HepG2 (cell line): Measurements from ENCODE around the gene HOXA4. TPM values are rescaled to one million over a fixed set of nuclear protein-coding genes. Genes with fewer than 3 reads are reported as not detected.

Experiments used
- ATAC-seq: fragments of 200-7000 bp; cut with Tn5 transposase; 3 replicates; pipeline ENCODE4 v1.9.1; 2020; ENCODE audit warnings: mild to moderate bottlenecking, moderate library complexity
- BruUV-seq: library from RNA; stranded (reverse); fragments of 400-500 nt; replicated peaks from 2 replicates; lab custom pipeline; 2021; lab: Mats Ljungman, UMichigan
- CTCF ChIA-PET: fragments of 300-600 bp; formaldehyde crosslinking; extraction: SDS; loops from one replicate; lab custom pipeline; 2021; ENCODE audit warnings: low total read pairs, inconsistent platforms, low intra/inter-chr PET ratio; lab: Yijun Ruan, JAX
- POLR2A ChIA-PET: fragments of 350-600 bp; sonication (Branson Sonifier 250); formaldehyde crosslinking; loops from one replicate; lab custom pipeline; 2020; ENCODE audit warnings: antibody characterized with exemption, inconsistent platforms; lab: Yijun Ruan, JAX
- DNase-seq: peaks from one replicate; pipeline ENCODE4 v3.0.0-alpha.2; 2015; ENCODE audit warnings: low spot score
- FAIRE-seq: peaks from 3 replicates; lab custom pipeline; 2011; peaks lifted over from hg19 to GRCh38; lab: Jason Lieb, UNC
- H2AFZ ChIP-seq: one replicate; pipeline ENCODE4 v1.6.1; 2011; ENCODE audit warnings: low read length, inconsistent platforms
- H3K27ac ChIP-seq: fragments of 300-600 bp; 3 replicates; pipeline ENCODE4 v1.8.0; 2011; ENCODE audit warnings: mixed run types, mild to moderate bottlenecking, mixed read lengths, low read length, inconsistent platforms; ENCODE audit not compliant: insufficient read depth; ENCODE audit errors: extremely low read length
- H3K27me3 ChIP-seq, 2 experiments: fragments of 200-600 bp in 1 of 2; 2 replicates in 1 of 2; 3 replicates in 1 of 2; pipeline versions ENCODE4 v1.6.0 to v1.8.0; 2011; ENCODE audit warnings: low read length in 2 of 2, mild to moderate bottlenecking in 2 of 2, moderate library complexity in 2 of 2, inconsistent platforms in 1 of 2; ENCODE audit not compliant: insufficient read depth in 2 of 2, control insufficient read depth in 1 of 2
- H3K36me3 ChIP-seq, 2 experiments: fragments of 200-600 bp in 1 of 2; replicated peaks in 1 of 2; 2 replicates in 1 of 2; 3 replicates in 1 of 2; pipeline versions ENCODE4 v1.5.1 to v1.8.0; 2011; ENCODE audit warnings: low read length in 2 of 2, inconsistent platforms in 1 of 2; ENCODE audit not compliant: insufficient read depth in 2 of 2, control insufficient read depth in 1 of 2
- H3K4me1 ChIP-seq: 2 replicates; pipeline ENCODE4 v1.5.1; 2012; ENCODE audit warnings: low read length, inconsistent platforms; ENCODE audit not compliant: insufficient read depth
- H3K4me2 ChIP-seq: 2 replicates; pipeline ENCODE4 v1.6.0; 2011; ENCODE audit warnings: low read depth, low read length, inconsistent platforms
- H3K4me3 ChIP-seq, 3 experiments: fragments of 200-600 bp in 1 of 3; sonication (generic), shearing (Covaris generic) in 1 of 3; replicated peaks in 1 of 3; 2 replicates each; pipeline ENCODE4 v1.5.1; 2011 to 2016; ENCODE audit warnings: low read length in 3 of 3, inconsistent platforms in 2 of 3, low read depth in 2 of 3, mild to moderate bottlenecking in 2 of 3, control low read depth in 1 of 3, mixed read lengths in 1 of 3; ENCODE audit not compliant: insufficient read depth in 1 of 3
- H3K79me2 ChIP-seq: one replicate; pipeline ENCODE4 v1.6.1; 2011; ENCODE audit warnings: low read length, inconsistent platforms; ENCODE audit not compliant: insufficient read depth
- H3K9ac ChIP-seq: 2 replicates; pipeline ENCODE4 v1.6.0; 2011; ENCODE audit warnings: mild to moderate bottlenecking, low read depth, low read length, inconsistent platforms; ENCODE audit not compliant: insufficient read depth
- H3K9me3 ChIP-seq: 2 replicates; pipeline ENCODE4 v1.5.1; 2012; ENCODE audit warnings: mild to moderate bottlenecking, low read length
- H4K20me1 ChIP-seq: 2 replicates; pipeline ENCODE4 v1.6.0; 2011; ENCODE audit warnings: inconsistent platforms, mild to moderate bottlenecking, low read length, moderate library complexity; ENCODE audit not compliant: insufficient read depth
- CBX1 ChIP-seq: IDR thresholded peaks from one replicate; pipeline ENCODE4 v1.6.1; 2016; ENCODE audit warnings: antibody characterized with exemption, low read depth
- FOSL2 ChIP-seq: sonication (generic); formaldehyde crosslinking; IDR thresholded peaks from 2 replicates; pipeline ENCODE4 v1.4.0; 2020; ENCODE audit warnings: missing genetic modification reagents
- GATAD2A ChIP-seq: IDR thresholded peaks from 2 replicates; pipeline ENCODE4 v1.6.1; 2016
- MED13 ChIP-seq: sonication (generic); formaldehyde crosslinking; IDR thresholded peaks from 2 replicates; pipeline ENCODE4 v1.5.0; 2020; ENCODE audit warnings: missing genetic modification reagents
- NCOA2 ChIP-seq: sonication (generic); formaldehyde crosslinking; IDR thresholded peaks from 2 replicates; pipeline ENCODE4 v1.8.0; 2022; ENCODE audit warnings: inconsistent platforms
- NFIC ChIP-seq: IDR thresholded peaks from 2 replicates; pipeline ENCODE4 v1.6.1; 2012; ENCODE audit warnings: mild to moderate bottlenecking, low read length, inconsistent platforms
- RXRB ChIP-seq: IDR thresholded peaks from 2 replicates; pipeline ENCODE4 v1.6.1; 2016; ENCODE audit warnings: borderline replicate concordance, missing genetic modification reagents, missing compliant biosample characterization
- SAP130 ChIP-seq: IDR thresholded peaks from 2 replicates; pipeline ENCODE4 v1.6.1; 2016; ENCODE audit warnings: low read depth
- TEAD3 ChIP-seq: optimal IDR thresholded peaks from 2 replicates; pipeline ENCODE3; 2016; ENCODE audit warnings: borderline replicate concordance
- THYN1 ChIP-seq: sonication (generic); formaldehyde crosslinking; IDR thresholded peaks from 2 replicates; pipeline ENCODE4 v1.8.1; 2023; ENCODE audit warnings: low read depth, mild to moderate bottlenecking, moderate library complexity, missing genetic modification reagents, borderline replicate concordance
- ZNF720 ChIP-seq: sonication (generic); formaldehyde crosslinking; IDR thresholded peaks from 2 replicates; pipeline ENCODE4 v1.4.0; 2020; ENCODE audit warnings: missing genetic modification reagents
- WGBS: methylation state at CpG from one replicate; pipeline ENCODE4 v1.1.6; 2017; ENCODE audit warnings: low lambda C conversion rate; 5-methylcytosine and 5-hydroxymethylcytosine counted together
- in situ Hi-C: cut with HindIII; loops from 2 replicates; pipeline ENCODE4 v1.10.0; 2017; ENCODE audit warnings: low pct_unique_long_range_greater_than_20kb; ENCODE audit not compliant: extremely low pct_ligation_motif_present
- intact Hi-C: fragments of 100-400 bp; cut with micrococcal nuclease; formaldehyde crosslinking; loops from one replicate; pipeline ENCODE4 v1.10.0; 2022; ENCODE audit not compliant: unreplicated experiment
- polyA plus RNA-seq, 8 experiments: library from polyadenylated mRNA; depleted of rRNA in 3 of 8; stranded (reverse) in 7 of 8; unstranded in 1 of 8; fragments of >200 nt; fragmentation: Illumina TruSeq in 4 of 8; extraction: Trizol in 4 of 8; gene quantifications; 2 replicates each; pipeline versions ENCODE4 v1.2.1 to v1.2.3, GENCODE V29; 2011 to 2016; ENCODE audit warnings: low read depth in 4 of 8, missing spikeins in 1 of 8, mixed read lengths in 1 of 8; ENCODE audit not compliant: insufficient read depth in 1 of 8
- total RNA-seq, 5 experiments: library from RNA; depleted of rRNA; stranded (reverse); fragments of >200 nt; fragmentation: Illumina TruSeq; extraction: Trizol; gene quantifications; 2 replicates each; pipeline ENCODE4 v1.2.3, GENCODE V29; 2016; ENCODE audit warnings: low read depth in 1 of 5
- TF ChIP-seq, protein P1 (sequence below): sonication (generic); formaldehyde crosslinking; IDR thresholded peaks from 2 replicates; pipeline ENCODE4 v1.4.0; 2020; ENCODE audit warnings: missing genetic modification reagents
- TF ChIP-seq, protein P2 (sequence below): sonication (generic); formaldehyde crosslinking; IDR thresholded peaks from 2 replicates; pipeline ENCODE4 v1.5.0; 2020; ENCODE audit warnings: mild to moderate bottlenecking, missing genetic modification reagents, borderline replicate concordance

Gene HOXA4
- total and polyA plus RNA-seq, 2 of the 13 experiments (the other 11 are each of a cell fraction or from before 2014, with no cell fraction given): 2.4 to 5.4 TPM

DNA sequence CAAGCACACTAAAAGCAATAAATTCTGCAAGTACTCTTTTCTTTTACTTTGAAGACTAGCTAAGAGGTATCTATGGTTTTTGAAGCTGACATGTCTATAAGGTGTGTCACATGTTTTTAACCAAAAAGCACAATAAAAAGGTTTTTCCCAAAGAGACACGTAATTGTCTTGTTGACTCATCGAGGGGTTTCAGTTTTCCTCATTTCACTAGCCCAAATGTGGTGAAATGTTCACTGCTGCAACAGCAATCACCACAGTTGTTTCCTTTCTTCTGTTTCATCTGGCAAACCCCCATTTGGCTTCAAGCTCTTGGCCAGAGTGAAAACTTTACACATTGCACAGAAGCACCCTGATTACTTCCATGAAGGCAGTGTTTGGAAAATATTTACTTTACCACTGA, 3.8 kb upstream of the HOXA4 start:
- TF ChIP-seq THYN1 (CRISPR knock-in tag) (no peak), FOSL2 (CRISPR knock-in tag) (0 out of 2 replicates have a peak, but pooled peaks have one; percentile 14)
- intact Hi-C loops (loop anchor here (5.0 kb wide), 1 partner anchor 167 kb away; no protein-coding TSS in a partner anchor), in situ Hi-C loops (no loop called here)
- H3K4me2 ChIP-seq: peak overlapping the region; percentile 76
- peak overlapping the region in 1 of 3 experiments; percentile 23; a peak in 2 of 6 replicates for H3K4me3 ChIP-seq
- H3K4me1 ChIP-seq: peaks cover 66% of the 10 kb centered on the region
- POLR2A ChIA-PET: interaction anchor here (0.8 to 5.0 kb wide), 5 partner anchors 13 to 934 kb away, joined by 3 to 118 read pairs (median 4); partner anchors contain the start of gene SKAP2
- DNase-seq: peak; percentile 40
- H2AFZ ChIP-seq: no peak overlapping the region
- no peaks in the 10 kb centered on the region for H3K27me3 ChIP-seq
- 22% methylated on average over 2 of the region's 2 CpGs for WGBS
- no peaks in the 10 kb centered on the region for H3K79me2 ChIP-seq
- no peaks in the 10 kb centered on the region for H4K20me1 ChIP-seq
- FAIRE-seq: peak; percentile 42
- H3K9me3 ChIP-seq: no peaks in the 10 kb centered on the region
- no TSS peak for BruUV-seq
- H3K9ac ChIP-seq: no peak overlapping the region; the same call in 1 of the 2 replicates
- no peak for ATAC-seq
- peak overlapping the region; percentile 67 for H3K27ac ChIP-seq
- H3K36me3 ChIP-seq: no peaks in the 10 kb centered on the region
- CTCF ChIA-PET: interaction anchor here (0.8 kb wide), 1 partner anchor 281 kb away, joined by 4 read pairs; no protein-coding TSS in a partner anchor

DNA sequence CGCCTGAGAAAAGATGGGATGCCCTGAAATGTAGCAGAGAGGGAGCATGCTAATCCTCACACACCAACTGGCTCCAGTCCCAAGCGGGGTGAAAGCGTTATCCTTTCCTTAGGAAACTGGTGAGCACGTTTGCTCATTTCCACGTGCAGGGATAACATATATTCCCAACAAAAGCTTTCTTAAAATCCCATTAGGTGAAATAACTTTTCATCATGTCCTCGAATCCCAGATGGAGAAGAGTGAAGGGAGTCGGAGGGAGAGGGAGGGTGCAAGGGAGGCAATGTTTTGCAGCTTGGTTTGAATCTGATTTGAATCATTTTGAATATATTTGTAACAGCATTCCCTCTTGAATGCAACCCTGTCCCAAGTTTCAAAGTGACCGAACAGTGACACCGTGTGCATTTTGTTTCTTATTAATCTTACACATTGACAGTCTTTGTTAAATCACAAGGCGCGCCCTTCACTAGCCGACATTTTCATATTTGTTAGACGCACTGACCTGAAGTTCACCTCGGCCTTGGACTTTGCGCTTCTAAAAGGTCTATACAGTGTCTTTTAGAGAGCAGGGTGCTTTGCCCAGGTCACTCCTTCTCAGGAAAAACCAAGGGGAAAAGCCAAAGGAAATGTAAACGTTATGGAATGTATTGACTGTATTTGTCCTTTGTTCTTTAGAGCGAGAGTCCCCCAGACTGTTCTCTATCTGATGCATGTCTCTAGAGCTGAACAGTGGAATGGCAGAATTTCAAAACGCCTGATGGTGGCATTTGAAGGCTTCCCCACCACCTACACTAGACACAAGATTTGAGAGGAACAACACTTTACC, 3.1 kb upstream of the HOXA4 start:
- ChIA-PET CTCF (interaction anchor here (0.8 kb wide), 1 partner anchor 280 kb away, joined by 4 read pairs; no protein-coding TSS in a partner anchor), POLR2A (interaction anchor here (0.8 to 5.0 kb wide), 6 partner anchors 8 to 934 kb away, joined by 3 to 118 read pairs (median 4); partner anchors contain the start of gene SKAP2)
- no TSS peak for BruUV-seq
- no peaks in the 10 kb centered on the region for H3K9me3 ChIP-seq
- peaks cover 74% of the 10 kb centered on the region for H3K4me1 ChIP-seq
- no peaks in the 10 kb centered on the region for H3K27me3 ChIP-seq
- H4K20me1 ChIP-seq: no peaks in the 10 kb centered on the region
- no peaks in the 10 kb centered on the region for H3K36me3 ChIP-seq
- DNase-seq: peak; percentile 94
- peak overlapping the region; percentile 13 to 24 (median 22); a peak in 2 of 6 replicates for H3K4me3 ChIP-seq
- WGBS: 20% methylated on average over 18 of the region's 18 CpGs
- H2AFZ ChIP-seq: no peak overlapping the region
- H3K27ac ChIP-seq: peak overlapping the region; percentile 67
- peak overlapping the region; percentile 76 for H3K4me2 ChIP-seq
- no peaks in the 10 kb centered on the region for H3K79me2 ChIP-seq
- in situ Hi-C loops (no loop called here), intact Hi-C loops (loop anchor here (5.0 kb wide), 1 partner anchor 166 kb away; no protein-coding TSS in a partner anchor)
- H3K9ac ChIP-seq: peak overlapping the region; percentile 34
- FAIRE-seq: peak; percentile 81
- peak; percentile 54 for ATAC-seq
- peak; percentile 40 for TF ChIP-seq TEAD3 (CRISPR knock-in tag)
- TF ChIP-seq NCOA2 (CRISPR knock-in tag): peak; percentile 66
- TF ChIP-seq, protein P1, sequence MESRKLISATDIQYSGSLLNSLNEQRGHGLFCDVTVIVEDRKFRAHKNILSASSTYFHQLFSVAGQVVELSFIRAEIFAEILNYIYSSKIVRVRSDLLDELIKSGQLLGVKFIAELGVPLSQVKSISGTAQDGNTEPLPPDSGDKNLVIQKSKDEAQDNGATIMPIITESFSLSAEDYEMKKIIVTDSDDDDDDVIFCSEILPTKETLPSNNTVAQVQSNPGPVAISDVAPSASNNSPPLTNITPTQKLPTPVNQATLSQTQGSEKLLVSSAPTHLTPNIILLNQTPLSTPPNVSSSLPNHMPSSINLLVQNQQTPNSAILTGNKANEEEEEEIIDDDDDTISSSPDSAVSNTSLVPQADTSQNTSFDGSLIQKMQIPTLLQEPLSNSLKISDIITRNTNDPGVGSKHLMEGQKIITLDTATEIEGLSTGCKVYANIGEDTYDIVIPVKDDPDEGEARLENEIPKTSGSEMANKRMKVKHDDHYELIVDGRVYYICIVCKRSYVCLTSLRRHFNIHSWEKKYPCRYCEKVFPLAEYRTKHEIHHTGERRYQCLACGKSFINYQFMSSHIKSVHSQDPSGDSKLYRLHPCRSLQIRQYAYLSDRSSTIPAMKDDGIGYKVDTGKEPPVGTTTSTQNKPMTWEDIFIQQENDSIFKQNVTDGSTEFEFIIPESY (CRISPR knock-in tag): peak; percentile 17; the same call in 1 of the 2 replicates
- peak; percentile 44; the same call in 1 of the 2 replicates for TF ChIP-seq NFIC
- TF ChIP-seq ZNF720 (CRISPR knock-in tag): no peak
- TF ChIP-seq, protein P2, sequence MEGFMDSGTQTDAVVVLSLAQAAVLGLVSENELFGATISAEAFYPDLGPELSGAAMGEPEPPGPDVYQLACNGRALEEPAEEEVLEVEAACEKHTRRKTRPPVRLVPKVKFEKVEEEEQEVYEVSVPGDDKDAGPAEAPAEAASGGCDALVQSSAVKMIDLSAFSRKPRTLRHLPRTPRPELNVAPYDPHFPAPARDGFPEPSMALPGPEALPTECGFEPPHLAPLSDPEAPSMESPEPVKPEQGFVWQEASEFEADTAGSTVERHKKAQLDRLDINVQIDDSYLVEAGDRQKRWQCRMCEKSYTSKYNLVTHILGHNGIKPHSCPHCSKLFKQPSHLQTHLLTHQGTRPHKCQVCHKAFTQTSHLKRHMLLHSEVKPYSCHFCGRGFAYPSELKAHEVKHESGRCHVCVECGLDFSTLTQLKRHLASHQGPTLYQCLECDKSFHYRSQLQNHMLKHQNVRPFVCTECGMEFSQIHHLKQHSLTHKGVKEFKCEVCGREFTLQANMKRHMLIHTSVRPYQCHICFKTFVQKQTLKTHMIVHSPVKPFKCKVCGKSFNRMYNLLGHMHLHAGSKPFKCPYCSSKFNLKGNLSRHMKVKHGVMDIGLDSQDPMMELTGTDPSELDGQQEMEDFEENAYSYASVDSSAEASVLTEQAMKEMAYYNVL: peak; percentile 86
- TF ChIP-seq RXRB (CRISPR knock-in tag): peak; percentile 92
- no peak for TF ChIP-seq MED13 (CRISPR knock-in tag)
- TF ChIP-seq CBX1: no peak
- TF ChIP-seq GATAD2A (CRISPR knock-in tag): peak; percentile 80
- peak; percentile 66 for TF ChIP-seq SAP130 (CRISPR knock-in tag)
